HepG2 (cell line): ENCODE data around the gene SIRPA. TPM values are rescaled to one million over a fixed set of nuclear protein-coding genes. Genes with fewer than 3 reads are reported as not detected.

Source experiments
- ARID2 ChIP-seq: sonication (generic); formaldehyde crosslinking; IDR thresholded peaks from 2 replicates; pipeline ENCODE4 v1.8.1; 2022; ENCODE audit warnings: mild to moderate bottlenecking, missing genetic modification reagents, borderline replicate concordance
- EED ChIP-seq: sonication (generic); formaldehyde crosslinking; IDR thresholded peaks from 2 replicates; pipeline ENCODE4 v1.5.0; 2020; ENCODE audit warnings: mild to moderate bottlenecking, missing genetic modification reagents
- ELF4 ChIP-seq: sonication (generic); formaldehyde crosslinking; IDR thresholded peaks from 2 replicates; pipeline ENCODE4 v1.5.0; 2020; ENCODE audit warnings: missing genetic modification reagents, mild to moderate bottlenecking, moderate library complexity, borderline replicate concordance
- HOXA5 ChIP-seq: sonication (generic); formaldehyde crosslinking; IDR thresholded peaks from 2 replicates; pipeline ENCODE4 v1.4.0; 2020; ENCODE audit warnings: missing genetic modification reagents
- NCOA5 ChIP-seq: sonication (generic); formaldehyde crosslinking; IDR thresholded peaks from 2 replicates; pipeline ENCODE4 v1.4.0; 2020; ENCODE audit warnings: missing genetic modification reagents
- NFE2 ChIP-seq: sonication (generic); formaldehyde crosslinking; IDR thresholded peaks from 2 replicates; pipeline ENCODE4 v1.4.0; 2020; ENCODE audit warnings: missing genetic modification reagents
- NFYC ChIP-seq: IDR thresholded peaks from 2 replicates; pipeline ENCODE4 v1.6.1; 2016; ENCODE audit warnings: missing genetic modification reagents, missing compliant biosample characterization
- NR2F2 ChIP-seq: IDR thresholded peaks from 2 replicates; pipeline ENCODE4 v1.6.1; 2012; ENCODE audit warnings: low read depth, inconsistent platforms, borderline replicate concordance
- PCBP2 ChIP-seq: fragments of 200-400 bp; formaldehyde crosslinking; optimal IDR thresholded peaks from 2 replicates; pipeline ENCODE3; 2018; ENCODE audit warnings: low read length, low read depth; ENCODE audit not compliant: poor library complexity, severe bottlenecking
- PRMT3 ChIP-seq: sonication (generic); formaldehyde crosslinking; IDR thresholded peaks from 2 replicates; pipeline ENCODE4 v1.8.1; 2022; ENCODE audit warnings: low read depth, mild to moderate bottlenecking, moderate library complexity, missing genetic modification reagents, borderline replicate concordance
- SMAD1 ChIP-seq: sonication (generic); formaldehyde crosslinking; IDR thresholded peaks from 2 replicates; pipeline ENCODE4 v1.4.0; 2020; ENCODE audit warnings: missing genetic modification reagents, low read depth, mild to moderate bottlenecking, borderline replicate concordance
- TEAD2 ChIP-seq: sonication (generic); formaldehyde crosslinking; IDR thresholded peaks from 2 replicates; pipeline ENCODE4 v1.9.0; 2021; ENCODE audit warnings: missing genetic modification reagents
- TOE1 ChIP-seq: sonication (generic); formaldehyde crosslinking; IDR thresholded peaks from 2 replicates; pipeline ENCODE4 v1.4.0; 2020; ENCODE audit warnings: mild to moderate bottlenecking, missing genetic modification reagents
- ZFP36L2 ChIP-seq: sonication (generic); formaldehyde crosslinking; IDR thresholded peaks from 2 replicates; pipeline ENCODE4 v1.4.0; 2020; ENCODE audit warnings: missing genetic modification reagents
- ZFP37 ChIP-seq: sonication (generic); formaldehyde crosslinking; IDR thresholded peaks from 2 replicates; pipeline ENCODE4 v1.4.0; 2020; ENCODE audit warnings: missing genetic modification reagents, borderline replicate concordance
- ZFP62 ChIP-seq: sonication (generic); formaldehyde crosslinking; IDR thresholded peaks from 2 replicates; pipeline ENCODE4 v1.4.0; 2020; ENCODE audit warnings: missing genetic modification reagents
- ZMYM2 ChIP-seq: sonication (generic); formaldehyde crosslinking; IDR thresholded peaks from 2 replicates; pipeline ENCODE4 v1.8.0; 2022; ENCODE audit warnings: mild to moderate bottlenecking, missing genetic modification reagents
- ZNF121 ChIP-seq: sonication (generic); formaldehyde crosslinking; IDR thresholded peaks from 2 replicates; pipeline ENCODE4 v1.5.0; 2020; ENCODE audit warnings: mild to moderate bottlenecking, missing genetic modification reagents
- ZNF205 ChIP-seq: IDR thresholded peaks from 2 replicates; pipeline ENCODE4 v1.6.1; 2018; ENCODE audit warnings: missing biosample characterization, missing genetic modification reagents
- ZNF224 ChIP-seq: sonication (generic); formaldehyde crosslinking; IDR thresholded peaks from 2 replicates; pipeline ENCODE4 v1.5.0; 2020; ENCODE audit warnings: mild to moderate bottlenecking, missing genetic modification reagents
- ZNF335 ChIP-seq: sonication (generic); formaldehyde crosslinking; IDR thresholded peaks from 2 replicates; pipeline ENCODE4 v1.4.0; 2020; ENCODE audit warnings: missing genetic modification reagents
- ZNF431 ChIP-seq: sonication (generic); formaldehyde crosslinking; IDR thresholded peaks from 2 replicates; pipeline ENCODE4 v1.9.0; 2022; ENCODE audit warnings: missing genetic modification reagents, low read depth, mild to moderate bottlenecking, borderline replicate concordance
- ZNF432 ChIP-seq: sonication (generic); formaldehyde crosslinking; IDR thresholded peaks from 2 replicates; pipeline ENCODE4 v1.5.0; 2020; ENCODE audit warnings: missing genetic modification reagents, mild to moderate bottlenecking, borderline replicate concordance
- ZNF567 ChIP-seq: sonication (generic); formaldehyde crosslinking; IDR thresholded peaks from 2 replicates; pipeline ENCODE4 v1.8.1; 2023; ENCODE audit warnings: mild to moderate bottlenecking, missing genetic modification reagents, borderline replicate concordance
- ZNF598 ChIP-seq: sonication (generic); formaldehyde crosslinking; IDR thresholded peaks from 2 replicates; pipeline ENCODE4 v1.5.1; 2020; ENCODE audit warnings: mild to moderate bottlenecking, missing genetic modification reagents, borderline replicate concordance
- ZNF776 ChIP-seq: sonication (generic); formaldehyde crosslinking; IDR thresholded peaks from 2 replicates; pipeline ENCODE4 v1.4.0; 2020; ENCODE audit warnings: mild to moderate bottlenecking, missing genetic modification reagents
- polyA plus RNA-seq, 8 experiments: library from polyadenylated mRNA; depleted of rRNA in 3 of 8; stranded (reverse) in 7 of 8; unstranded in 1 of 8; fragments of >200 nt; fragmentation: Illumina TruSeq in 4 of 8; extraction: Trizol in 4 of 8; gene quantifications; 2 replicates each; pipeline versions ENCODE4 v1.2.1 to v1.2.3, GENCODE V29; 2011 to 2016; ENCODE audit warnings: low read depth in 4 of 8, missing spikeins in 1 of 8, mixed read lengths in 1 of 8; ENCODE audit not compliant: insufficient read depth in 1 of 8
- total RNA-seq, 5 experiments: library from RNA; depleted of rRNA; stranded (reverse); fragments of >200 nt; fragmentation: Illumina TruSeq; extraction: Trizol; gene quantifications; 2 replicates each; pipeline ENCODE4 v1.2.3, GENCODE V29; 2016; ENCODE audit warnings: low read depth in 1 of 5
- TF ChIP-seq, protein P1 (sequence below): sonication (generic); formaldehyde crosslinking; IDR thresholded peaks from 2 replicates; pipeline ENCODE4 v1.4.0; 2020; ENCODE audit warnings: missing genetic modification reagents
- TF ChIP-seq, protein P2 (sequence below): sonication (generic); formaldehyde crosslinking; IDR thresholded peaks from 2 replicates; pipeline ENCODE4; 2020; ENCODE audit warnings: missing genetic modification reagents, mild to moderate bottlenecking, borderline replicate concordance

SIRPA gene
- total and polyA plus RNA-seq, 2 of the 13 experiments (the other 11 are each of a cell fraction or from before 2014, with no cell fraction given), result 7.2 to 17.6 TPM

DNA sequence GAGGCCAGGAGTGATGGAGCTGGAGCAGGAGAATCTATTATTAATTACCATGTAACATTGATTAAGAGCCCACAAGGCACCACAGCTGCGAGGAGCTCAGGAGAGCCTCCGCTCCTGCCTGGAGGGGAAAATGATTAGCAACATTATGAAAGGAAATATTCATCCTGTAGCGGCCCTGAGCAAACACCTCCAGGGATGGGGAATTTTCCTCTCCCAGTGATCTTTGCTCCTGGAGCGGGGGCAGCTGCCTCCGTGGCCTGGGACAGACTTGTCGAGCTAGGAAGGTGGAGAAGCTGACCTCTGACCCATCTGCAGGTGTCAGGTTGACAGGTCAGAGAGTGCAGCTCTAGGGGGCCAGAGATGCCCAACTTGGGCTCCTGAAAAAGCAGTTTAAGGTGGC is 40.1 kb upstream of the SIRPA start (continued):
- TF ChIP-seq, protein P1, sequence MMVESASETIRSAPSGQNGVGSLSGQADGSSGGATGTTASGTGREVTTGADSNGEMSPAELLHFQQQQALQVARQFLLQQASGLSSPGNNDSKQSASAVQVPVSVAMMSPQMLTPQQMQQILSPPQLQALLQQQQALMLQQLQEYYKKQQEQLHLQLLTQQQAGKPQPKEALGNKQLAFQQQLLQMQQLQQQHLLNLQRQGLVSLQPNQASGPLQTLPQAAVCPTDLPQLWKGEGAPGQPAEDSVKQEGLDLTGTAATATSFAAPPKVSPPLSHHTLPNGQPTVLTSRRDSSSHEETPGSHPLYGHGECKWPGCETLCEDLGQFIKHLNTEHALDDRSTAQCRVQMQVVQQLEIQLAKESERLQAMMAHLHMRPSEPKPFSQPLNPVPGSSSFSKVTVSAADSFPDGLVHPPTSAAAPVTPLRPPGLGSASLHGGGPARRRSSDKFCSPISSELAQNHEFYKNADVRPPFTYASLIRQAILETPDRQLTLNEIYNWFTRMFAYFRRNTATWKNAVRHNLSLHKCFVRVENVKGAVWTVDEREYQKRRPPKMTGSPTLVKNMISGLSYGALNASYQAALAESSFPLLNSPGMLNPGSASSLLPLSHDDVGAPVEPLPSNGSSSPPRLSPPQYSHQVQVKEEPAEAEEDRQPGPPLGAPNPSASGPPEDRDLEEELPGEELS, result no peak
- TF ChIP-seq EED (CRISPR knock-in tag) (no peak), NCOA5 (CRISPR knock-in tag) (no peak), PCBP2 (no peak), ELF4 (CRISPR knock-in tag) (no peak), ZNF121 (no peak), ZNF224 (CRISPR knock-in tag) (no peak), HOXA5 (CRISPR knock-in tag) (no peak), ZFP62 (CRISPR knock-in tag) (no peak), ZNF335 (CRISPR knock-in tag) (no peak), NR2F2 (peak; percentile 89), ZNF776 (CRISPR knock-in tag) (no peak), ZNF205 (CRISPR knock-in tag) (peak; percentile 46; the same call in 1 of the 2 replicates), NFYC (no peak), ZNF432 (no peak), ZNF598 (no peak; the same call in 1 of the 2 replicates), NFE2 (CRISPR knock-in tag) (no peak), ARID2 (no peak), ZFP36L2 (CRISPR knock-in tag) (no peak), SMAD1 (CRISPR knock-in tag) (no peak), TOE1 (0 out of 2 replicates have a peak, but pooled peaks have one; percentile 45), TEAD2 (CRISPR knock-in tag) (no peak), ZMYM2 (CRISPR knock-in tag) (0 out of 2 replicates have a peak, but pooled peaks have one; percentile 28), ZFP37 (CRISPR knock-in tag) (no peak), PRMT3 (CRISPR knock-in tag) (no peak), ZNF567 (CRISPR knock-in tag) (no peak), ZNF431 (CRISPR knock-in tag) (no peak)
- TF ChIP-seq, protein P2, sequence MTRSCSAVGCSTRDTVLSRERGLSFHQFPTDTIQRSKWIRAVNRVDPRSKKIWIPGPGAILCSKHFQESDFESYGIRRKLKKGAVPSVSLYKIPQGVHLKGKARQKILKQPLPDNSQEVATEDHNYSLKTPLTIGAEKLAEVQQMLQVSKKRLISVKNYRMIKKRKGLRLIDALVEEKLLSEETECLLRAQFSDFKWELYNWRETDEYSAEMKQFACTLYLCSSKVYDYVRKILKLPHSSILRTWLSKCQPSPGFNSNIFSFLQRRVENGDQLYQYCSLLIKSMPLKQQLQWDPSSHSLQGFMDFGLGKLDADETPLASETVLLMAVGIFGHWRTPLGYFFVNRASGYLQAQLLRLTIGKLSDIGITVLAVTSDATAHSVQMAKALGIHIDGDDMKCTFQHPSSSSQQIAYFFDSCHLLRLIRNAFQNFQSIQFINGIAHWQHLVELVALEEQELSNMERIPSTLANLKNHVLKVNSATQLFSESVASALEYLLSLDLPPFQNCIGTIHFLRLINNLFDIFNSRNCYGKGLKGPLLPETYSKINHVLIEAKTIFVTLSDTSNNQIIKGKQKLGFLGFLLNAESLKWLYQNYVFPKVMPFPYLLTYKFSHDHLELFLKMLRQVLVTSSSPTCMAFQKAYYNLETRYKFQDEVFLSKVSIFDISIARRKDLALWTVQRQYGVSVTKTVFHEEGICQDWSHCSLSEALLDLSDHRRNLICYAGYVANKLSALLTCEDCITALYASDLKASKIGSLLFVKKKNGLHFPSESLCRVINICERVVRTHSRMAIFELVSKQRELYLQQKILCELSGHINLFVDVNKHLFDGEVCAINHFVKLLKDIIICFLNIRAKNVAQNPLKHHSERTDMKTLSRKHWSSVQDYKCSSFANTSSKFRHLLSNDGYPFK (CRISPR knock-in tag), result no peak
